ENCODE results near the gene ZKSCAN5.

ZKSCAN5 gene
- total RNA-seq, result 19.3 to 24.1 reads per million in 2 donors

- DNase-seq, result peak; percentile 93 to 96 (median 94)
Observed at GRCh38 chr7:99504603-99505323, at the start of gene ZKSCAN5. ZKSCAN5 (plus strand) TSS chr7:99504662; CDS start chr7:99506045, 1,383 bp downstream.

- DNase-seq, result no peak
Observed at GRCh38 chr7:99455874-99456273, 48.6 kb upstream of the ZKSCAN5 start.

- DNase-seq, result no peak
Observed at GRCh38 chr7:99456288-99456687, 48.2 kb upstream of the ZKSCAN5 start.

GRCh38 chr7:99457050-99457649 lies 47.3 kb upstream of the ZKSCAN5 start:
- DNase-seq, result no peak

GRCh38 chr7:99457650-99458493 lies 46.6 kb upstream of the ZKSCAN5 start:
- DNase-seq, result no peak

GRCh38 chr7:99459087-99459486 lies 45.4 kb upstream of the ZKSCAN5 start:
- peak in 1 of 5 experiments; percentile 57 for DNase-seq

GRCh38 chr7:99460651-99461050 lies 43.8 kb upstream of the ZKSCAN5 start:
- DNase-seq, result no peak

GRCh38 chr7:99461221-99461620 lies 43.2 kb upstream of the ZKSCAN5 start:
- DNase-seq, result no peak

- DNase-seq, result no peak
Observed at GRCh38 chr7:99465421-99465768, 39.1 kb upstream of the ZKSCAN5 start.

GRCh38 chr7:99468336-99468918 lies 36.0 kb upstream of the ZKSCAN5 start:
- no peak for DNase-seq

- DNase-seq, result no peak
Observed at GRCh38 chr7:99469381-99470065, 34.9 kb upstream of the ZKSCAN5 start.

GRCh38 chr7:99472561-99473314 lies 31.7 kb upstream of the ZKSCAN5 start, which contains the start of gene ZNF789:
ZNF789 (plus strand) TSS chr7:99472890; CDS start chr7:99476457, 3,567 bp downstream.
- DNase-seq, result peak; percentile 89 to 98 (median 98)

- DNase-seq, result peak in 2 of 5 experiments; percentile 10 to 65
Observed at GRCh38 chr7:99473315-99473596, 31.2 kb upstream of the ZKSCAN5 start.

- DNase-seq, result no peak
Observed at GRCh38 chr7:99476107-99476506, 28.4 kb upstream of the ZKSCAN5 start.

- no peak for DNase-seq
Observed at GRCh38 chr7:99478464-99479440, 25.7 kb upstream of the ZKSCAN5 start.

- no peak for DNase-seq
Observed at GRCh38 chr7:99485094-99485493, 19.4 kb upstream of the ZKSCAN5 start.

- DNase-seq, result no peak
Observed at GRCh38 chr7:99489235-99489634, 15.2 kb upstream of the ZKSCAN5 start.

GRCh38 chr7:99490878-99491277 lies 13.6 kb upstream of the ZKSCAN5 start:
- no peak for DNase-seq

GRCh38 chr7:99493823-99494222 lies 10.6 kb upstream of the ZKSCAN5 start:
- DNase-seq, result peak in 1 of 5 experiments; percentile 34

GRCh38 chr7:99497766-99498545 lies 6.5 kb upstream of the ZKSCAN5 start:
- DNase-seq, result peak in 2 of 5 experiments; percentile 9 to 34
